Esophagus squamous epithelium (tissue), 5 donors: Measurements from ENCODE around the gene ZC3H18. TPM values are rescaled to one million over a fixed set of nuclear protein-coding genes. Genes with fewer than 3 reads are reported as not detected.

Source experiments
- DNase-seq: peaks from one replicate; lab custom pipeline; 2025; lab: John Stamatoyannopoulos, UW
- H3K27ac ChIP-seq, 4 donors: fragments of 200-600 bp; sonication (generic); one replicate each; pipeline ENCODE4 v1.5.1; 2016 to 2019; ENCODE audit warnings: mild to moderate bottlenecking in 1 of 4
- H3K27me3 ChIP-seq, 4 donors: fragments of 200-600 bp; sonication (generic); 1 replicate in 3 of 4; 2 replicates in 1 of 4; pipeline versions ENCODE4 v1.5.1 to v1.6.0; 2017 to 2021; ENCODE audit warnings: antibody characterized with exemption in 1 of 4
- H3K36me3 ChIP-seq, 3 donors: fragments of 200-600 bp; sonication (generic); one replicate each; pipeline ENCODE4 v1.5.1; 2016 to 2019
- H3K4me1 ChIP-seq, 3 donors: fragments of 200-600 bp; sonication (generic); one replicate each; pipeline ENCODE4 v1.5.1; 2017 to 2019
- H3K4me3 ChIP-seq, 4 donors: fragments of 200-600 bp; sonication (generic); 1 replicate in 3 of 4; 2 replicates in 1 of 4; pipeline ENCODE4 v1.5.1; 2016 to 2019; ENCODE audit warnings: mild to moderate bottlenecking in 2 of 4, moderate library complexity in 1 of 4
- H3K9me3 ChIP-seq, 3 donors: fragments of 200-600 bp; sonication (generic); one replicate each; pipeline ENCODE4 v1.5.1; 2016 to 2019
- POLR2A ChIP-seq, 4 donors: fragments of 450-650 bp; IDR thresholded peaks; one replicate each; pipeline ENCODE4 v1.6.1; 2017; ENCODE audit warnings: antibody characterized with exemption in 4 of 4, mild to moderate bottlenecking in 4 of 4, moderate library complexity in 3 of 4
- WGBS, 2 donors: methylation state at CpG; one replicate each; pipeline ENCODE4 v1.1.5; 2018; 5-methylcytosine and 5-hydroxymethylcytosine counted together
- intact Hi-C: fragments of 100-400 bp; cut with DNase I; formaldehyde crosslinking; loops from one replicate; pipeline ENCODE4 v1.15.0; 2022
- total RNA-seq, 4 donors: library from RNA; depleted of rRNA; stranded (reverse); fragments of >200 nt; gene quantifications; one replicate each; pipeline ENCODE4 v1.1.0, GENCODE V29; 2016
- TF ChIP-seq, protein P1 (sequence below), 6 experiments: fragments of 450-650 bp in 4 of 6; fragments of 200-600 bp in 2 of 6; sonication (generic) in 2 of 6; IDR thresholded peaks; one replicate each; pipeline ENCODE4 v1.5.1; 2016 to 2019; ENCODE audit warnings: antibody characterized with exemption in 6 of 6, mild to moderate bottlenecking in 4 of 6, moderate library complexity in 4 of 6
- donor health status: DM: yes; HTN: yes; CAD: no.

The ZC3H18 gene
- total RNA-seq, 4 donors from 2014 or later = 15.4 to 27.3 (median 17.5) TPM

DNA sequence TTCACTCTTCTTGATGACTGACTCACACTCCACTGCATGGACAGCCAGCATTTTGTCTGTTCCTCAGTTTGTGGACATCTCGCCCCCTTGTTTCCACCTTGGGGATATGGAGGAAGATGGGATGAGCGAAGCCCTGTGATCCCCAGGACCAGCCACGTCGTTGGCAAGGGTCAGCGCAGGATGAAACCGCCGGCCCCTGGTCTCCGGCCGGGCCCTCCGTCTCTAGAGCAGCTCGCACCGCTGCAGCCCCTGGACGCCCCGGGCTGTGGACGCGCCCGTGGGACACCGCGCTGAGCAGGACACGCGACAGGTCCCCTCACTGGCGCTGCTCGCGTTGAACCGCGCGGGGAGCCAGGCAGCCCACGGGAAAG lies 604 bp upstream of the ZC3H18 start:
- no peak for TF ChIP-seq POLR2A (IDR thresholded peaks at IDR 0.05)
- TF ChIP-seq, protein P1, sequence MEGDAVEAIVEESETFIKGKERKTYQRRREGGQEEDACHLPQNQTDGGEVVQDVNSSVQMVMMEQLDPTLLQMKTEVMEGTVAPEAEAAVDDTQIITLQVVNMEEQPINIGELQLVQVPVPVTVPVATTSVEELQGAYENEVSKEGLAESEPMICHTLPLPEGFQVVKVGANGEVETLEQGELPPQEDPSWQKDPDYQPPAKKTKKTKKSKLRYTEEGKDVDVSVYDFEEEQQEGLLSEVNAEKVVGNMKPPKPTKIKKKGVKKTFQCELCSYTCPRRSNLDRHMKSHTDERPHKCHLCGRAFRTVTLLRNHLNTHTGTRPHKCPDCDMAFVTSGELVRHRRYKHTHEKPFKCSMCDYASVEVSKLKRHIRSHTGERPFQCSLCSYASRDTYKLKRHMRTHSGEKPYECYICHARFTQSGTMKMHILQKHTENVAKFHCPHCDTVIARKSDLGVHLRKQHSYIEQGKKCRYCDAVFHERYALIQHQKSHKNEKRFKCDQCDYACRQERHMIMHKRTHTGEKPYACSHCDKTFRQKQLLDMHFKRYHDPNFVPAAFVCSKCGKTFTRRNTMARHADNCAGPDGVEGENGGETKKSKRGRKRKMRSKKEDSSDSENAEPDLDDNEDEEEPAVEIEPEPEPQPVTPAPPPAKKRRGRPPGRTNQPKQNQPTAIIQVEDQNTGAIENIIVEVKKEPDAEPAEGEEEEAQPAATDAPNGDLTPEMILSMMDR (IDR thresholded peaks at IDR 0.05) = no peak
- H3K4me3 ChIP-seq = peak overlapping the region; percentile 80 to 96 (median 90)
- no peaks in the 10 kb centered on the region for H3K9me3 ChIP-seq
- H3K27ac ChIP-seq = peak overlapping the region; percentile 84 to 94 (median 92)
- peaks cover 0 to 27% (median 0%) of the 10 kb centered on the region in 3 donors for H3K36me3 ChIP-seq
- H3K27me3 ChIP-seq = no peaks in the 10 kb centered on the region
- H3K4me1 ChIP-seq = peaks cover 14 to 37% (median 21%) of the 10 kb centered on the region in 3 donors
- intact Hi-C loops = no loop called here
- DNase-seq = no peak
- WGBS, 2 donors = 2 to 17% methylated on average over 1 to 11 of the region's 28 CpGs

DNA sequence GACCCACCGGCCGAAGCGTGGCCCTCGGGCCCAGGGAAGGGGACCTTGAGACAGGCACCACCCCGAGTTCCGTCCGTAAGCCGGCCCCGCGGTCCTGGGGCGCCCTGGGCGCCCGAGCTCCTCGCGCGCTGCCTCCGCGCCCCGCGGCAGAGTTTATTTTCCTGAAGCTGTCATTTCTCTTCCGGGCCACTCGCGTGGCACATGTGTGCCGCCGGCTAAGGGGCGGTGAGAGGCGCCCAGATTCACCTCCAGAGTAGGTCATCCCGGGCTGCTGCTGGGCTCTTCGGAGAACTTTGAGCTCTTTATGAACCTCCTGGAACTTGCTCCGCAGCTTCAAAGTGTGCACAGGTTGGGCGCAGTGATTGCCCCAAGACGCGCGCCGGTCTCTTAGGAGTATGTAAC lies 489 bp downstream of the ZC3H18 start:
- Histone ChIP-seq H3K27me3 (no peaks in the 10 kb centered on the region), H3K4me1 (peaks cover 14 to 37% (median 21%) of the 10 kb centered on the region in 3 donors), H3K27ac (peak overlapping the region; percentile 84 to 94 (median 92)), H3K9me3 (no peaks in the 10 kb centered on the region), H3K4me3 (peak overlapping the region; percentile 80 to 96 (median 90)), H3K36me3 (peaks cover 0 to 37% (median 0%) of the 10 kb centered on the region in 3 donors)
- 0% methylated on average over 11 of the region's 35 CpGs; no CpG with 5 or more reads in 1 of the 2 donors for WGBS, 2 donors
- intact Hi-C loops = no loop called here
- TF ChIP-seq POLR2A (IDR thresholded peaks at IDR 0.05) = no peak
- TF ChIP-seq, protein P1 (IDR thresholded peaks at IDR 0.05) = no peak
- DNase-seq = no peak

DNA sequence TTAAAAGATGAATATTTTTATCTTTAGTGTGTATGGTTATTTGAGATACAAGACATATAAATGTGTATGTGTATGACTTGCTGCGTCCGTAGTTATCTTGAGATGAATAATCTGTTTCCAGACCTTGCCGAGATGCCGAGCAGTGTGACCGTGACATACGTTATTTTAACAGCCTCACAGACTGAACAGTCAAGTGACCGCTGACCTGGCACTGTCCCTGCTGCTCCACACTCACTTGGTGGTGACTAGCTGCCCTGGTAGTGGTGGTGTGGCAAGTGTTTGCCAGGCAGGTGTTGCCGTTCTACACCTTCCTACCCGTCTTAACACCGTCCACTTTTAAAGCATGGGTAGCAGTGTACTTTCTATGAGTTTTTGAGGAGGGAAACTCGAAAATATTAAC lies 5.0 kb downstream of the ZC3H18 start:
- Histone ChIP-seq H3K4me3 (no peak overlapping the region), H3K4me1 (peaks cover 14 to 26% (median 14%) of the 10 kb centered on the region in 3 donors), H3K27ac (no peak overlapping the region), H3K9me3 (no peaks in the 10 kb centered on the region), H3K27me3 (no peaks in the 10 kb centered on the region), H3K36me3 (peaks cover 15 to 82% (median 16%) of the 10 kb centered on the region in 3 donors)
- intact Hi-C loops = no loop called here
- DNase-seq = no peak
- no peak for TF ChIP-seq POLR2A (IDR thresholded peaks at IDR 0.05)
- TF ChIP-seq, protein P1 (IDR thresholded peaks at IDR 0.05) = no peak
- 91 to 93% methylated on average over 11 of the region's 11 CpGs for WGBS, 2 donors

DNA sequence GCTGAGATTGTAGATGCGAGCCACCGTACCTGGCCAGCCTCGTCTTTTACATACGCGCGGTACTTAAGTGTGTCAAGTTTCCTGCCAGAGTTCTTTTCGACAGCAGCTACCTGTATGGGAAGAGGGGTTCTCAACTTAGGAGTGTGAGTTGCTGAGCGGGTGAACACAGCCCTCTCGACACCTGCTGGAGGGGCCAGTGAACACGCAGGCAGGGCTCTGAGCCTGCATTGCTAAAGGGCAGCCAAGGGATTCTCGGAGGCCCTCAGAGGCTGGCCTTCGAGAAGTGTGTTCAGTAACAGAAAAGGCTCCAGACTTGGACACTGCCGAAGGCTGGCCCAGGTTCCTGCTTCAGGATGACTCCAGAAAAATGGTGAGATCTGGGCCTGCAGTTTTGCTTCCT lies 6.1 kb downstream of the ZC3H18 start:
- H3K4me3 ChIP-seq = no peak overlapping the region
- peaks cover 15 to 93% (median 25%) of the 10 kb centered on the region in 3 donors for H3K36me3 ChIP-seq
- no peak for DNase-seq
- H3K27me3 ChIP-seq = no peaks in the 10 kb centered on the region
- peaks cover 8 to 19% (median 8%) of the 10 kb centered on the region in 3 donors for H3K4me1 ChIP-seq
- TF ChIP-seq, protein P1 (IDR thresholded peaks at IDR 0.05) = no peak
- TF ChIP-seq POLR2A (IDR thresholded peaks at IDR 0.05) = no peak
- intact Hi-C loops = no loop called here
- H3K27ac ChIP-seq = no peak overlapping the region
- 91 to 95% methylated on average over 5 to 9 of the region's 13 CpGs for WGBS, 2 donors
- no peaks in the 10 kb centered on the region for H3K9me3 ChIP-seq

DNA sequence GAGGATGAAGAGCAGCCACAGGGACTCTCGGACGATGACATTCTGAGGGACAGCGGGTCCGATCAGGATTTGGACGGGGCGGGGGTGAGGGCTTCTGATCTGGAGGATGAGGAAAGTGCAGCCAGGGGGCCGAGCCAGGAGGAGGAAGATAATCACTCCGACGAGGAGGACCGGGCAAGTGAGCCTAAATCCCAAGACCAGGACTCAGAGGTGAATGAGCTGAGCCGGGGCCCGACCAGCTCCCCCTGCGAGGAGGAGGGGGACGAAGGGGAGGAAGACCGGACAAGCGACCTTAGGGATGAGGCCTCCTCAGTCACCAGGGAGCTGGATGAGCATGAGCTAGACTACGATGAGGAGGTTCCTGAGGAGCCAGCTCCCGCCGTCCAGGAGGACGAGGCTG lies 7.0 kb downstream of the ZC3H18 start:
- peaks cover 0 to 10% (median under 1%) of the 10 kb centered on the region in 3 donors for H3K4me1 ChIP-seq
- H3K27ac ChIP-seq = no peak overlapping the region
- no peak for TF ChIP-seq POLR2A (IDR thresholded peaks at IDR 0.05)
- TF ChIP-seq, protein P1 (IDR thresholded peaks at IDR 0.05) = no peak
- H3K9me3 ChIP-seq = no peaks in the 10 kb centered on the region
- intact Hi-C loops = no loop called here
- H3K4me3 ChIP-seq = no peak overlapping the region
- WGBS, 2 donors = 94% methylated on average over 17 to 18 of the region's 20 CpGs
- H3K27me3 ChIP-seq = no peaks in the 10 kb centered on the region
- DNase-seq = no peak
- peaks cover 15 to 94% (median 30%) of the 10 kb centered on the region in 3 donors for H3K36me3 ChIP-seq
